Progenitor cell of endocrine pancreas (in vitro differentiated cells): ENCODE results near the gene AFF4. TPM values are rescaled to one million over a fixed set of nuclear protein-coding genes. Genes with fewer than 3 reads are reported as not detected.

Experiments used
- DNase-seq: peaks from one replicate; pipeline ENCODE4 v3.0.0; 2021; ENCODE audit warnings: low spot score; ENCODE audit not compliant: unreplicated experiment
- H3K27ac Mint-ChIP-seq: 2 replicates; pipeline ENCODE4 v1.8.0; 2021; ENCODE audit warnings: mild to moderate bottlenecking, moderate library complexity, mixed read lengths
- H3K27me3 Mint-ChIP-seq: 2 replicates; pipeline ENCODE4 v1.8.0; 2021; ENCODE audit warnings: mixed read lengths
- H3K36me3 Mint-ChIP-seq: 2 replicates; pipeline ENCODE4 v1.8.0; 2022; ENCODE audit warnings: mixed read lengths; ENCODE audit not compliant: insufficient read depth
- H3K4me1 Mint-ChIP-seq: 2 replicates; pipeline ENCODE4 v1.8.0; 2021; ENCODE audit warnings: low read depth, mixed read lengths
- H3K4me3 Mint-ChIP-seq: 2 replicates; pipeline ENCODE4 v1.8.0; 2021; ENCODE audit warnings: low read depth, mild to moderate bottlenecking, moderate library complexity, mixed read lengths
- H3K9me3 Mint-ChIP-seq: 2 replicates; pipeline ENCODE4 v1.8.0; 2021; ENCODE audit warnings: low read depth, mixed read lengths
- CTCF ChIP-seq: fragments of 200-600 bp; sonication (generic); IDR thresholded peaks from one replicate; pipeline ENCODE4 v1.5.0; 2021; ENCODE audit warnings: antibody characterized with exemption, mild to moderate bottlenecking; ENCODE audit not compliant: unreplicated experiment
- total RNA-seq: library from RNA; stranded (reverse); gene quantifications from 2 replicates; pipeline ENCODE4 v1.2.1, GENCODE V29; 2021

Gene AFF4
- total RNA-seq, 1 donor from 2014 or later: 91.8 TPM

- Mint-ChIP-seq H3K9me3 (peaks cover 3% of the 10 kb centered on the region), H3K36me3 (peaks cover 27% of the 10 kb centered on the region), H3K27me3 (no peaks in the 10 kb centered on the region), H3K27ac (peak overlapping the region; percentile 62), H3K4me1 (peaks cover 38% of the 10 kb centered on the region), H3K4me3 (no peak overlapping the region)
- TF ChIP-seq CTCF: no peak
- no peak for DNase-seq
These were observed 92.6 kb downstream of the AFF4 start for GRCh38 chr5:132870801-132871200.

- H3K4me3 Mint-ChIP-seq: peak overlapping the region; percentile 96
These were observed 94.7 kb downstream of the AFF4 start for GRCh38 chr5:132868754-132869153.

GRCh38 chr5:132867046-132867451, 96.4 kb downstream of the AFF4 start:
- H3K36me3 Mint-ChIP-seq: peaks cover 11% of the 10 kb centered on the region
- DNase-seq: no peak
- H3K4me3 Mint-ChIP-seq: peak overlapping the region; percentile 96
- no peak for TF ChIP-seq CTCF
- H3K9me3 Mint-ChIP-seq: no peaks in the 10 kb centered on the region
- no peaks in the 10 kb centered on the region for H3K27me3 Mint-ChIP-seq
- peak overlapping the region; percentile 100 for H3K27ac Mint-ChIP-seq
- H3K4me1 Mint-ChIP-seq: peaks cover 20% of the 10 kb centered on the region

More at GRCh38 chr5:132868754-132869153, 94.7 kb downstream of the AFF4 start:
- Mint-ChIP-seq H3K4me1 (peaks cover 37% of the 10 kb centered on the region), H3K9me3 (peaks cover 2% of the 10 kb centered on the region), H3K36me3 (peaks cover 17% of the 10 kb centered on the region), H3K27ac (no peak overlapping the region), H3K27me3 (no peaks in the 10 kb centered on the region)
- DNase-seq: no peak
- TF ChIP-seq CTCF: no peak

GRCh38 chr5:132866342-132867045, 96.9 kb downstream of the AFF4 start, which contains the start of the genes GDF9 and UQCRQ:
TSS of gene GDF9 (minus strand) at chr5:132866469. CDS start at chr5:132864533, 1,936 bp downstream.
TSS of gene UQCRQ (plus strand) at chr5:132866642. CDS start at chr5:132866882, 240 bp downstream.
- DNase-seq: peak; percentile 87
- peak; percentile 12 for TF ChIP-seq CTCF
- H3K27ac Mint-ChIP-seq: peak within 1 kb of the TSS; percentile 100
- peak within 1 kb of the TSS; percentile 96 for H3K4me3 Mint-ChIP-seq
- H3K27me3 Mint-ChIP-seq: no peaks in the 10 kb centered on the region
- H3K36me3 Mint-ChIP-seq: peaks cover 11% of the 10 kb centered on the region
- H3K9me3 Mint-ChIP-seq: no peaks in the 10 kb centered on the region
- H3K4me1 Mint-ChIP-seq: peaks cover 20% of the 10 kb centered on the region

- Mint-ChIP-seq H3K36me3 (peaks cover 11% of the 10 kb centered on the region), H3K4me1 (peaks cover 20% of the 10 kb centered on the region), H3K4me3 (peak overlapping the region; percentile 96), H3K27me3 (no peaks in the 10 kb centered on the region), H3K9me3 (no peaks in the 10 kb centered on the region), H3K27ac (peak overlapping the region; percentile 100)
- no peak for DNase-seq
- TF ChIP-seq CTCF: no peak
These were observed 97.6 kb downstream of the AFF4 start for GRCh38 chr5:132865668-132866341.
